NCI-H510A (cell line): ENCODE results near the gene HMGN1.
"Not testable (repeated sequence)": the region's sequence is repeated elsewhere in the genome, so short reads cannot be mapped to it uniquely, and the experiment has no call there.

Source experiments
- DNase-seq: peaks from one replicate; lab custom pipeline; 2025; lab: John Stamatoyannopoulos, UW

HMGN1 gene, protein sequence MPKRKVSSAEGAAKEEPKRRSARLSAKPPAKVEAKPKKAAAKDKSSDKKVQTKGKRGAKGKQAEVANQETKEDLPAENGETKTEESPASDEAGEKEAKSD

GRCh38 chr21:39348355-39349210, at the start of gene HMGN1:
HMGN1 (minus strand) TSS chr21:39349088; CDS start chr21:39348917, 171 bp downstream.
- peak; percentile 93 for DNase-seq

GRCh38 chr21:39397646-39398385, 48.9 kb upstream of the HMGN1 start:
- DNase-seq = no peak

GRCh38 chr21:39392981-39393380, 44.1 kb upstream of the HMGN1 start:
- DNase-seq = no peak

DNA sequence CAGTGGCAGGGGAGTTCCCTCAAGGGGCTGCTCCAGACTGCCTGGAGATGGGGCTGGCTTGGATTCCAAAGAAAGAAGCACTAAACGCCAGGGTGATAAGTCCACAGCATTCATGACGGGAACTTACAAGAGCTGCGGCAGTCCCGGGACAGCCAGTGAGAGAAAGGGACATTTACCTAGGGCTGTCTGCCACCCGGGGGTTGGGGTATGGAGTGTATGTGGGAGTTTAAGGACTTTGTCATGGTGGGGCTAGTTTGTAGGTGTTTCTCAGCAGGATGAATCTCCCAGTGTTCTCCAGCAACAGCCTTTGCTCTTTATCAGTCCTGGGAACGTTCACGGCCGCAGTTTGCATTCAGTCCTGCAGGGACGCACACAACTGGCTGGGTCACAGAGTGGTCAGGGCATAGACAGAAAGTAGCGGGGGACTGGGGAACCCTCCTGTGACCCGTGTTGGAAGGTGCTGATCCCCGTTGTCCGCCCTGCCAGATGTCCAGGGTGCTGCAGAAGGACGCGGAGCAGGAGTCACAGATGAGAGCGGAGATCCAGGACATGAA, 41.4 kb upstream of the HMGN1 start:
- no peak for DNase-seq

DNA sequence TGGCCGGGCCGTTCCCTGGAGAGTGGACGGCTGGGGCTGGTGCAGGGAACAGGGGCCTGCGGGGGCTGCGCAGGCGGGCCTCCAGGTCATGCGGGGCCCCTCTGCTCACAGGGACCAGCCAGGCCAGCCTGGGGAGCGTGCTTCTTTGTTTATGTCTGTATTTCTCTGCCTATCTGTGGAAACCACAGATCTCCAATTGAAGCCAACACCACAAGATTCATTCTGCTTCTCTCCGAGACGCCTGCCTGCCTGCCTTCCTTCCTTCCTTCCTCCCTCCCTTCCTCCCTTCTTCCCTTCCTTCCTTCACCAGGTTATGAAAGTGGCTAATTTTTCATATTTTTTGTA, 39.9 kb upstream of the HMGN1 start:
- DNase-seq = no peak

GRCh38 chr21:39388038-39388810, 39.3 kb upstream of the HMGN1 start:
- peak; percentile 45 for DNase-seq

DNA sequence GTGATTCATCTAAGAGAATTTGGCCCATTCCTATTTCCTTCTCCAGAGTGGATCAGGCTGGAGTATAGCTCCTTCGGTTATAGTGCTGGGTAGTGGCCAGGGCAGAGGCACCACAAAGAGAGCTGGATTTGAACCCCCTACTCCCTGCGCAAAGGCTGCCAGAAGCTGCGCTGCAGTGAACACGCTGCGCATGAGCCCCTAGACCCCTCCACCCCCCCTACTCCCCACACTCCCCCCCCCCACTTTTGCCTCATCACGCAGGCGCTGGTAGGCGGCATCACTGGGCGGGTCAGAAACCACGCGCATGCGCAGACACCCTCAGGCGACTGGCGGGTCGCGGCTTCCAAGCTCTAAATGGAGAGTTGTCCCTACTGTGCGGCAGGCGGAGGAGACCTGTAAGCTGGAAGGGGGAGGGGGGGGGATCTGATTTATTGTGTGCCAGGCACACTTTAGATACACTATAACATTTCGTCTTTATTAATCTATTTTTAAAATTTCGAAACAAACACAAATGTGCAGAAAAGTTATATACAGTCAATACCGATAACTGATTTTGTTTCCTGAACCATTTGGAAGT, 38.7 kb upstream of the HMGN1 start:
- peak; percentile 76 for DNase-seq

DNA sequence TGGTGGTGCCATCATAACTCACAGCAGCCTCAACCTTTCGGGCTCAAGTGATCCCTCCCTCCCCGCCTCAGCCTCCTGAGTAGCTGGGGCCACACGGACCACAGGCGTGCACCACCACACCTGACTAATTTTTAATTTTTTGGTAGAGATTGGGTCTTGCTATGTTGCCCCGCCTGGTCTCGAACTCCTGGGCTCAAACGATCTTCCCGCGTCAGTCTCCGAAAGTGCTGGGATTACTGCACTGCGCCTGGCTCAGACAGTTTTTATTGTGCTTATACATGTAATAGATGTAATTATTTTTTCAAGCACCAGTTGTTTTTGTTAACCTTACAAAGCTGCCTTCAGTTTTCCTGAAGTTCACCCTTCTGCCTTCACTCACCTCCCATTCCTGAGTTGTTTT, 38.0 kb upstream of the HMGN1 start:
- no peak for DNase-seq

DNA sequence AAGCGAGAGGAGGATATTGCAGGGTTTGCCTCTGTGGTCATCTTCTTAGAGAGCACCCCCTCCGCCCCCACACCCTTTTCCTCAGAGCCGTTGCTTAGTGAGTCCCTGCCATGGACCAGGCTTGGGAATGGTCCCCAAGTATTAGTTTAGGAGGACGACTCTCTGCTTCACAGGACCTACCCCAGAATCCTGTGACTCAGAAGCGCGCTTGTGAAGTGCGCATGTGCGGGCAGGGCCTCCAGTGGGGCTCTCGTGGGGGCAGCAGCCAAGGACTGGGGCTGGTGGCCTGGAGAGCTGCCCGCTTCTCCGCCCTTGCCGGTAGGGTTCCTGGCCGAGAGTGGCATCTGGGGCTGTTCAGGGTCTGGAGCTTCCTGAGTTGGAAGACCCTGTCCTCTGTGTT, 37.3 kb upstream of the HMGN1 start:
- no peak for DNase-seq

GRCh38 chr21:39385299-39386145, 36.6 kb upstream of the HMGN1 start:
- peak; percentile 67 for DNase-seq

DNA sequence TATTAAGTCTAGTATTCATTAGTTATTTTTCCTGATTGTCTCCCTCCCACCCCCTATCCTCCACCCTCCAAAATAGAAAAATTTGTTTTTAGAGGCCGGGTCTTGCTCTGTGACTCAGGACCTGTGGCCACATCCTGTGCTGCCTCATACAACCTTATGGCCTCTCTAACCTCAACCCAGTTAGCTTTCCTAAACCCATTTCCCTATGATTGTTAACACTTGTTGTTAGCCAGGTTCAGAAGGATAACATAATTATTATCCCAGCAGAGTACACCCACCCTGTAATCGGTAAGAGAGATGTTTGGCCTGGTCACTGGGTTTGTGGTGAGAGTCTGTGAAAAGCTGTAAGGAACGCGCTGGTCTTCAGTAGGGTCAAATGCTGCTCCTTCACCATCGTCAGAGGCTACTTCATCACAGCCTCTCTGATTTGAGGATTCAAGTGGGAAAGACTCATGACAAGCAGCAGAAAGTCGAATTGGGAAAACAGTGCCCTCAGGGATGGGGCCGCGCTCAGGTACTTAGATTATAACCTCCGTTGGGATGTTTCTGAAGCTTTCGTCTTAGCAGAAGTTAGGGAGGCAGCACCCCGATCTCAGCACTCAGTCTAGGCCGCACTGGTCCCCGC, 35.9 kb upstream of the HMGN1 start:
- DNase-seq = no peak

- not testable (repeated sequence) for DNase-seq
Observed at GRCh38 chr21:39382096-39382495, 33.2 kb upstream of the HMGN1 start.

DNA sequence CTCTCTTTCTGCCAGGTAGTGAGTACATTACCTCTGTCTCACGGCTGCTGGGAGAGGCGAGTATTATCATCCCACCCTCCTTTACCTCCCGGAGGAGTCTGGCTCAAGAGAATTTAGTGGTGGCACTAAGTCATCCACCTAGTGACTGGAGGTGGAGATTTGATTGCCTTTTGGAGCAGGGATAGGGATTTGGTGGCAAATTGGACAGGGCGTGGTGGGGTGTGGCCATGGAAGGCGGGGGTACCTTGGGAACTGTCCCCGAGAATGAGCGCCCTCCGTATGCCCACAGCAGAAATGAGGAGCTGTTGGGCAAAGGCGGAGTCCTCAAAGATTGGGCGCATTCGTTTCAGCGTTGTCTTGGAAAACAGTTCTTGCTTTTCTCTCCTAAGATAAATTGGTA, 32.1 kb upstream of the HMGN1 start:
- DNase-seq = no peak

DNA sequence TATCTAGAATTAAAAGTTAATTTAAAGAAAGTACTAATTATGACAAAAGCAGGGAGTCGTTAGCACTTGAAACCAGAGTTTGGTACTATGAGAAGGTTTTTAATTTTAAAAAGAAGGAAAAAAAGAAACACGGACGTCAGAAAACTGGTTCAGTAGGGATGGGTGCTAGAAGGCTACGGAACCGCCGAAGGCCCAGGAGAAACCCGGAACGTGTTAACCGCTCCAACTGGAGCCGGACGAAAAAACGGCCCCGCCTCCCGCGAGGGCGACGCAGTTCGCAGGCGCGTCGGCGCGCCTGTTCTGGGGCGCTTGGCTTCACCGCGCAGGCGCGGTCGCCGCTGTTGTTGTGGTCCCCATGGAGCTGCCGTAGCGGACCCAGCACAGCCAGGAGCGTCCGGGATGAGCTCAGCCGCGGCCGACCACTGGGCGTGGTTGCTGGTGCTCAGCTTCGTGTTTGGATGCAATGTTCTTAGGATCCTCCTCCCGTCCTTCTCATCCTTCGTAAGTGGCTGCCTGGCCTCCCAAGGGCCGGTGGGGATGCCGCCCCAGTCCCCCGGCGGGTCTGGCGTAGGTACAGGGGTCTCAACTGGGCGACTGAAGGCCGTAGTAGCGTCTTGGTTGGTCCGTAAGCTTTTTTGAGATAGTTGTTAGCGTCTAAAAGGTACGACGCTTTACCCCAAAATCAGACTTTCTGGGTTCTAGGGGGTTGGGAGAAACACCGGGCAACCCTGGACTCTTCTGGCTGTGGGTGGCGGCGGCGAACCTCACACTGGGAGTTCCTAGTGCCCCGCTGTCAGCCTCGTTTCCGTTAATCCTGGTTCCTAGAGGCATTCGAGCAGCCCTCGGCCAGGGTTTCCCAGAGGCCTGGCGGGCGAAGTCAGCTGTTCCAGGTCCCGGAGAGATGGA, 31.4 kb upstream of the HMGN1 start:
- DNase-seq = peak; percentile 90

GRCh38 chr21:39377444-39378050, 28.7 kb upstream of the HMGN1 start:
- no peak for DNase-seq

- no peak for DNase-seq
Observed at GRCh38 chr21:39375446-39375845, 26.6 kb upstream of the HMGN1 start.

DNA sequence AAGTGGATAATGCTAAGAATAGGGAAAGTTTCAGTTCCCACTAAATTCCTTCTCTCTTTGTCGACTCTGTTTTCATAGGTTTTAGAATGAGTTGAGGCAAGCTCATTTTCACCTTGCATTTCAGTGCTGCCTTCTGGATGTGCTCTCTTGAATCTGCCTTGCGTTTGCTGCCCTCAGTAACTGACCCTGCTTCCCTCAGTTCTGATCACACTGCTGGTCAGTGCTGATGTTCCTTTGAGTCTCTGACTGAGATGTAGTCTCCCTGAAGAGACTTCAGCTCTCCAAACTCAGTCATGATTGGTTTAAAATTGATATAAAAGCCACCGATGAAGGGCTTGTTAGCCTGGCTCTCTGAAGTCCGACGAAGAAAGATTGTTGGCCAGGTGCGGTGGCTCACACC, 25.2 kb upstream of the HMGN1 start:
- DNase-seq = no peak

DNA sequence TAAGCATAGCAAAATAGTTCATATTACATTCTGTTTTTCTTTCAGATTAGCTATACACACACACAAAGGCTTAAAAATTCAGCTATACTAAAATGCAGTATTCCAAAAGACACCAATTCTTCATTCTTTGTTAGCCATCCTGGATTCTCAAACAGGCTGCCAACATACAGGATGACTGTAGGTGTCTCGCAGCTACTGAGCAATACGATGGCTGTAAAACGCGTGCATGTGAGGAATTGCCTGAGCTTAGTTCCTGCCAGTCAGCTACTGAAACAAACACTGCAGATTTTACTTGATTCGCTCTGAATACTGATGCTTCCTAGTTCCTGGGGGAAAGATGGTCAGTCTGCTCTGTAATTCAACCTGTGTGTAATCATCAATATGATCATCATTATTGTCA, 24.7 kb upstream of the HMGN1 start:
- no peak for DNase-seq

DNA sequence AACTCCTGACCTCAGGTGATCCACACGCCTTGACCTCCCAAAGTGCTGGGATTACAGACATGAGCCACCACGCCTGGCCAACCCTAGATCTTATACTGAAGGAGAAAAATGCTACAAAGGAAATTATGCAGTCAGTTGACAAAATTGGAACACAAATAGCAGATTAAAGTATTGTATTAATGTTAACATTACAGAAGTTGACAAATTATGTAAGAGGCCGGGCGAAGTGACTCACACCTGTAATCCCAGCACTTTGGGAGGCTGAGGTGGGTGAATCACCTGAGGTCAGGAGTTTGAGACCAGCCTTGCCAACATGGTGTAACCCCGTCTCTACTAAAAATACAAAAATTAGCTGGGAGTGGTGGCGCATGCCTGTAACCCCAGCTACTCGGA, 21.0 kb upstream of the HMGN1 start:
- DNase-seq = not testable (repeated sequence)
